Smooth muscle cell of the coronary artery (primary cell): ENCODE data around the gene CMIP. TPM values are rescaled to one million over a fixed set of nuclear protein-coding genes. Genes with fewer than 3 reads are reported as not detected.

Experiments
- total RNA-seq: library from RNA; depleted of rRNA; stranded (reverse); fragments of >200 nt; gene quantifications from 2 replicates; pipeline ENCODE4 v1.2.3, GENCODE V29; 2014; ENCODE audit warnings: low replicate concordance

Gene CMIP
- total RNA-seq: 4.1 and 6.3 TPM in 2 replicates

DNA sequence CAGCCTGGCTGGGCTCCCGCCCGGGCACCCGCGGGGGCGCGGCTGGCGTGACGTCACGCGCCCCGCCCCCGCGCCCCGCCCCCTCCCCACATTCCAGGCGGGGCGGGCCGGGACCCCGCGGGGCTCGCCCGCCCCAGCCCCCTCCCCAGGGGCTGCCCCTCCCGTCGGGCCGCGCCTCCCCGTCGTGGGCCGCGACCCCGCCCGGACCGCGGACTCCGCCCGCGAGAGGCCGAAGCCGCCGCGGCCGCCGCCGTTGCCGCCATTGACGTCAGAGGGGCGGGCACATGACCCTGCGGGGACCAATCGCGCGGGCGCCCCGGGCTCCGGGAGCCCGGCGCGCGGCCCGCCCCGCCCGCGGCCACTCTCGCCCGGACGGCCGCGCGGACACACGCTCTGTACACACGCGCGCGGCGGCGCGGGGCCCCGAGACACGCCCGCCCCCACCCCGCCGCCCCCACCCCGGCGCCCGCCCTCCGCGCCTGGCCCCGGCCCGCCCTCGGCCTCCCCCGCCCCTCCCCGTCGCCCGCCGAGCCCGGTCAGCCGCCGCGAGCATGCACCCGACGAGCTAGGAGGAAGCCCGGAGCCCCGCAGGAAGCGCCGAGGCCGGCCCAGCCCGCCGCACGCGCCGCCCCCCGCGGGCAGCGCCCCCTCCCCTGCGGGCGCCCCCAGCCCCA, at the start of gene CMIP:
CMIP (plus strand) TSS at position 361 of the 674 bp plus-strand sequence.

Other genes starting within 250 kb of the CMIP start
- gene BCO1, start 206.1 kb upstream of the CMIP start, total RNA-seq: under 0.01 TPM in 1 of 2 replicates, not detected in the other
- 6.5 and 8.7 TPM in 2 replicates for gene GAN, start 129.8 kb upstream of the CMIP start, total RNA-seq